GM18526 (cell line): Measurements from ENCODE around the gene NLGN1.

ENCODE experiments used
- POLR2A ChIP-seq: IDR thresholded peaks from 3 replicates; pipeline ENCODE4 v1.6.1; 2011; ENCODE audit not compliant: insufficient read length; ENCODE audit errors: extremely low read depth

NLGN1 gene

GRCh38 chr3:174020156-174020555 is 622.6 kb downstream of the NLGN1 start:
- TF ChIP-seq POLR2A, result no peak

- TF ChIP-seq POLR2A, result no peak
Measured at GRCh38 chr3:174023421-174023820, 625.9 kb downstream of the NLGN1 start.

- no peak for TF ChIP-seq POLR2A
Measured at GRCh38 chr3:174028673-174029072, 631.1 kb downstream of the NLGN1 start.

DNA sequence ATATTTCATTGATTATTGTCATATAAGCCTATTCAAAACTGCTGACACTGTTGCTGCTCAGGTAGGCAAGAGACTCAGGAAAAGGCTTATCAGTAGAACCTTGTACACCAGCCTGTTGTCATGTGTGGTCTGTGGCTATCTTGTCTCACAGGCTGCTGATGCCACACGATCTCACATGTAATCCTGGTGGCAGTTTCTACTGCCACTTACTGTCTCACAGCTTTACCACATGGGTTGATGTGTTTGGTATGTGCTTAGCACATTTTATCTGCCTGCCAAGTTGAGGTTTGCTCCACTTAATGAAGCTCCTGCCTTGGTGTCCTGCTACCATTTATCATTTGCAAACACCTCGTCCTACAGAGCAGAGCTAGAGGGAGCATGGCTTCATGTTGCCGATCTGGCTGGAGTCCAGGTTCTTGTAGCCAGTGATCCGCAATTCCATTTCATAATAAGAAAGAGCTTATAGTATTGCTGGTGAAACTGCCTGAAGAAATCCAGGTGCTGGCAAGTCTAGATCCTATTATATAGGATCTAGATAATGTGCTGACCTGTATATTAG is 637.9 kb downstream of the NLGN1 start:
- no peak for TF ChIP-seq POLR2A

DNA sequence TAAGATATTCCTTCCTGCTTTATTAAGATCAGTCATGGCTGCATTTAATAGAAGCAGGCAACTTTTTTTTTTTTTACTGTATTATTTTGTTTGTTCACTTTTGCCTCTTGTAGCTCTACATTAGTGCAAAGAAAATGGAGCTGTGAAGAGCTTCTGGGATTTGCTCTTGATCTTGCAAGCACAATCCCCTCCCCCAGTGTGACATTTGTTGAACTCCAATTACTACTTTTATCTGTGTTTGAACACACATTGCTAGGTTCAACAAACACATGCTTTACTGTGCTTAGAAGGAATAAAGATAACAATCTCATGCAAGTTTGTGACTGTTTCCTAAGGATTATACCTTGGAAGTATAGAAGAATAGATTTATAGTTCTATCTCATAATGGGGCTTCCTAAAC is 648.8 kb downstream of the NLGN1 start:
- TF ChIP-seq POLR2A, result no peak

DNA sequence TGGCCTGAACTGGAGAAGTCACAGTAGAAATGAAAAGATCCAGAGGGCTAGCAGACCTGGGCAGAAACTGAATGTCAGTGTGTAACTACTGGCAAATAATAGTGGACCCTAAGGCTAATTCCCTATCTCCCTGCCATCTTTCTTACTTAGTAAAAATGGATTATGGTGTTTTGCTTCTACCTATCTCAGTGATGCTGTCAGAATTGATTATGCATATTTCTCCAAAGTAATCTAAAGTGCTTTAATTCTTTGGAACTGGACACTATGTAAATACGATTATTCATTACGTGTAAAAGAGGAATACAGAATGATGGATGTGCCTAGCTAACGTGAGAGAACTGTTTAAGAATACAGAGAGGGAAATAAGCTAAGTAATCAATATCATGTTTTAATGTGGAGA is 651.9 kb downstream of the NLGN1 start:
- TF ChIP-seq POLR2A, result no peak

GRCh38 chr3:174051191-174051590 is 653.6 kb downstream of the NLGN1 start:
- TF ChIP-seq POLR2A, result no peak

DNA sequence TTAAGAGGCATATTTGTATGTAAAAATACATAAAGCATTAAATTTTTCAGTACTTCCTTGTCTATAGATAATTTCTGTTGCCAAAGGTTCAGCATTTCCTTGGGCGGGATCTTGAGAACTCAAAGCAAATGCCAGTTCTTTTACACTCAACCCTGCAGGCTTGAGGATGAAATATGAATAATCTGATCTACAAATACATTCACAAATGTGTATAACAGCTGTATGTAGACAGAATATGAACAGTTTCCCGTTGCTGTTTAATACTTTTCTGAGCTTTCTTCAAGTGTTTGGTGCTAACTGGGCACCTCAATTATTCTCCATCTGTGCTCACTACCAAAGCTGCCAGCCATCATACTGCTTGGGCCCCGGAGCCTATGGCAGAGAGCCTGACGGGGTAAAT is 661.3 kb downstream of the NLGN1 start:
- TF ChIP-seq POLR2A, result no peak

DNA sequence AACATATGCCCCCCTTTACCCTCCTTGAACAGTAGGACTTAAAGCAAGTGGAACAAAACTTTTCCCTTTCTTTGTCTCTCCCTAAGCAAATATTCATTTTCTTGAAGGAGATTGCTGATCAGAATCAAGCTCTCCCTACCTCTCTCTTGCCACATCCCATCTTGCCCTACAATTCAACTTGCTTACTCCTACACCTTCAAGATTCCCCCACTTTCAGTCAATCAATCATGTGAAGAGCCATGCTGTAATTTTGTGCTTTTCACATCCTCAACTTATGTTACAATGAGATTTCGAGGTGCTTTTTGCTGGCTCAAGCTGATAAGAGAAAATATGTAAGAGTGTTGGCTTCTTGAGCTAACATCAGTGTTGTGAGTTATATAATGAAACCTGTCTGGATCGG is 662.9 kb downstream of the NLGN1 start:
- no peak for TF ChIP-seq POLR2A

- TF ChIP-seq POLR2A, result no peak
Measured at GRCh38 chr3:174061162-174061561, 663.6 kb downstream of the NLGN1 start.

DNA sequence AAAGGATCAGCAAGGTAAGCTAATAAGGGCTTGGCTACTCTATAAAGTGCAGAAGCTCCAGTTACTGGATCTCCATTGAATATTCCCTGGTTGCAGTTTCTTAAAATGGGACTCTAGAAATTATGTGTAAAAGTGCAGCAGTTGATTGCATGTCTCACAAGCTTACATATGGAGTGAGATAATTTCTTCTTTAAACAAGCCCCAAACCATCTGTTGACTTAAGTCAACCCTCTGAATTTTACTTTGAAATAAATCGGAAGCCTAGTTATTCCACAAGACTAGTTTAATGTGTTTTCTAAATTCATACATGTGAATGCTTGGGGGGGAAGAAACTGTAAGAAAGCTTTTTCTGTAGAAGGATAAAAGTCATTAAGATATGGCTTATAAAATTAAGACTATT is 664.2 kb downstream of the NLGN1 start:
- no peak for TF ChIP-seq POLR2A

DNA sequence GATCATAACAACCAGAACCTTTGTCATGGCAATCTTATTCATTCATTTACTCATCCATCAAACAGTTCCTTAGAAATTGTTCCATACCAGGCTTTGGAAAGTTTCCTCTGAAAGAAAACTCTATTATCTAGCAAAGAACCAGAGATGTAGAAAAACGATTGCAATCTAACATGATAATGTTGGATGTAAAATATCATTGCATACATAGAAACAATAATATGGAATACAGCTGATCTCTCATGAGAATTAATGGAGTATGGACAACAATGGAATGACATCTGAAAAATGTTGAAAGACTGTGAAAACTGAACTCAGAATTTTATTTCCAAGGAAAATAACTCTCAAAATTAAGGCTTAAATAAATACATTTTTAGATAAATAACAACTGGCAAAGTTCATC is 665.4 kb downstream of the NLGN1 start:
- TF ChIP-seq POLR2A, result no peak

DNA sequence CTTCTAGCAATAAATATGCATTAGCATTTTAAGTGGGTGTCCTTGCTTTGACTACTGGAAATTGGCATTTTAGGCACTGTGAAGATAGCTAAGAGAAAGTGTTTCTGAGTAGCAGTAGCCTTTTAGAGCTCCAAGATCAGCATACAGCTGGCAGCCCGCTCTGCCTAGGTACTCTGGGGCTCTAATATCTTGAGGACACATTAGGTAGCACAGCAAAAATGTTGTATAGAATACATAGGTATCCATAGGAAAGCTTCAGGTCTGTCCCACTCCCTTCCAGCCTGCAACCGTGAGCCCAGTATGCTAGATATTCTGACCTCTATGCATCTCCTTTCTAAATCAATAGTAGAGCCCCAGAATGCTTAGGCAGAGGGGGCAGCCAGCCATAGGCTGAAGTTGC is 670.5 kb downstream of the NLGN1 start:
- no peak for TF ChIP-seq POLR2A

DNA sequence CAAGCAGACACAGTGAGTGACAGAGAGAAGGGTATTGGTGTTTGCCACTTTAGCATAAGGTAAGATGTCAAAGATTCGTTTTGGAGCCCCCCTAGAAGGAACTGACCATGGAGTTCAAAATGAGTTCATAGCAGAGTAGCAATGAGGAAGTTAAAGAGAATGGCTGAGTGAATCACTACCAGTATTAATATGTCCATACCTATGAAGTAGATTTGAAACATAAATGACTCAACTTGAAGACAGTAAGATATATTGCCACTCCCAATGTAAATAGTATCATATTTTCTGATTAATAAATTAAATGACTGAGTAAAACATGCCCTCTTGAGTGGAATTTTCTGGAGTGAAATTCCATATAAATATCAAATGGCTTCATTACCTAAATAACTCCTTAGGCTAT is 675.1 kb downstream of the NLGN1 start:
- TF ChIP-seq POLR2A, result no peak

DNA sequence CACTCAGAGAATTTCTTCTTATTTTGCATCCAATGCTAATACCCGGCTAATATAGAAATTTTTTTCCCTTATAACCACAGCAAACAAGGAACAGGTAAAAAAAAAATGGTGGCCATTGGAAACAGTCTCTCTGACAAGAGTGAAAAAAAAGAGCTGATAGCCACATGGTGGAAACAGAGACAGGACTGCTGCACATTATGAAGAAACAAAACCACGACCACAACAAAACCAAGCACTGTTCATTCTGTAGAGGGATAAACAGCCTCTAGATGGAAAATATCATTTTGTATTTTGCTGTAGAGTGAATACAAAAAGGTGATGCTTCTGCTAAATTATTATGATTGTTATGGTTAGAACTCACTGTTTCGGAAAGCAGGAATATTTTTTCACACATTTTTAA is 686.2 kb downstream of the NLGN1 start:
- no peak for TF ChIP-seq POLR2A

- no peak for TF ChIP-seq POLR2A
Measured at GRCh38 chr3:174089592-174089991, 692.0 kb downstream of the NLGN1 start.

DNA sequence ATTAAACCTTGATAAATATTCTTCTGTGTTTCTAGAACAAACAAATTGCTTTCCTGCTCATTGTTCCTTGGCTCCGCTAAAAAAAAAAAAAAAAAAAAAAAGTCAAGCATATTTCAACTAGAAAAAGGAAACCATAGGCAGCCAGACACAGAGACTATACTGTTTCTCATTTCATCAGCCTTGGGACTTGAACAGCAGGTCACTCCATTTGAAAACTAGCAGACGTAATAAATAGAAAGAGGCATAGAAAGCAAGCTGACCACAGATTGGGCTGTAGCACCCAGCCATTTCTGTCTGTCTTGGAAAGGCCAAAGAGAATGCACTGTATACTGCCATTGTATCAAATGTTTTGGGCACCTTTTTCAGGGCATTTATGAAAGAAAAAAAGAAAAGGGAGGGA is 697.1 kb downstream of the NLGN1 start:
- TF ChIP-seq POLR2A, result no peak

GRCh38 chr3:174097686-174098085 is 700.1 kb downstream of the NLGN1 start:
- no peak for TF ChIP-seq POLR2A
